ENCODE data around the gene KRT25. TPM values are rescaled to one million over a fixed set of nuclear protein-coding genes. Genes with fewer than 3 reads are reported as not detected.

KRT25 gene
- total and polyA plus RNA-seq, 2 of the 8 experiments (the other 6 are each of a cell fraction or from before 2014, with no cell fraction given) = not detected

- no peak overlapping the region for H3K23ac ChIP-seq (ENCODE audit: insufficient read length)
- no peaks in the 10 kb centered on the region for H4K20me1 ChIP-seq (replicated peaks in 1 of 2; ENCODE audit: control insufficient read depth in 1 of 2, insufficient read depth in 2 of 2, low read length in 2 of 2)
- no peak overlapping the region for H3K27ac ChIP-seq (ENCODE audit: low read depth, low read length)
- no peak overlapping the region for H2BK15ac ChIP-seq (ENCODE audit: low read length)
- CTCF ChIA-PET (ENCODE audit: partially characterized antibody) = interaction anchor here (0.7 to 1.2 kb wide), 2 partner anchors 69 to 157 kb away, joined by 3 to 4 read pairs; no protein-coding TSS in a partner anchor
- H3K9me3 ChIP-seq (ENCODE audit: insufficient read depth in 2 of 2, low read depth in 1 of 2, low read length in 1 of 2) = no peaks in the 10 kb centered on the region
- no peak overlapping the region for H2BK12ac ChIP-seq (ENCODE audit: low read depth, low read length)
- DNase-seq (ENCODE audit: low read depth in 1 of 2, low spot score in 2 of 2) (no peak), FAIRE-seq (no peak)
- H3K56ac ChIP-seq (replicated peaks; ENCODE audit: insufficient read length, low read depth, low read length) = no peak overlapping the region
- no peak overlapping the region for H2BK5ac ChIP-seq (ENCODE audit: low read depth, low read length)
- no peak overlapping the region for H2BK120ac ChIP-seq (replicated peaks; ENCODE audit: low read depth, low read length)
- no peaks in the 10 kb centered on the region for H3K23me2 ChIP-seq (ENCODE audit: low read depth, low read length)
- no peak overlapping the region for H3K4me2 ChIP-seq (ENCODE audit: insufficient read depth in 1 of 2, low read depth in 2 of 2, low read length in 2 of 2)
- H2AFZ ChIP-seq (ENCODE audit: low read length) = no peak overlapping the region
- POLR2A ChIA-PET (ENCODE audit: partially characterized antibody) = no interaction called here
- H4K91ac ChIP-seq (replicated peaks; ENCODE audit: insufficient read length, low read length) = no peak overlapping the region
- H4K8ac ChIP-seq (ENCODE audit: extremely low read depth, insufficient read depth, low read length) = no peak overlapping the region
- TF ChIP-seq SUZ12 (IDR thresholded peaks at IDR 0.05; ENCODE audit: low read length) (no peak), ZNF274 (IDR thresholded peaks at IDR 0.05; ENCODE audit: borderline replicate concordance, extremely low read depth, low read length) (no peak), BCL11A (IDR thresholded peaks at IDR 0.05; ENCODE audit: low read depth in 2 of 2, low read length in 2 of 2) (no peak), TBP (IDR thresholded peaks at IDR 0.05; ENCODE audit: low read depth, low read length) (no peak)
- H3K36me3 ChIP-seq (ENCODE audit: control insufficient read depth in 2 of 4, insufficient read depth in 4 of 4, low read length in 3 of 4) = no peaks in the 10 kb centered on the region
- H3K27me3 ChIP-seq (replicated peaks in 1 of 4; ENCODE audit: control insufficient read depth in 3 of 4, extremely low read depth in 1 of 4, insufficient read depth in 3 of 4, low read length in 3 of 4) = no peaks in the 10 kb centered on the region
- no peaks in the 10 kb centered on the region for H3K4me1 ChIP-seq (replicated peaks in 1 of 4; ENCODE audit: control insufficient read depth in 3 of 4, insufficient read depth in 4 of 4, low read length in 3 of 4)
- H3K79me2 ChIP-seq (ENCODE audit: control insufficient read depth in 1 of 2, insufficient read depth in 2 of 2, low read length in 2 of 2) = no peaks in the 10 kb centered on the region
- H3K9ac ChIP-seq (replicated peaks in 1 of 4; ENCODE audit: extremely low read depth in 1 of 4, low read depth in 3 of 4, low read length in 3 of 4) = no peak overlapping the region
- H2AK5ac ChIP-seq (ENCODE audit: low read depth, low read length) = no peak overlapping the region
- no peak overlapping the region for H4K5ac ChIP-seq (ENCODE audit: insufficient read length, low read depth, low read length)
- no peak overlapping the region for H3K4ac ChIP-seq (replicated peaks; ENCODE audit: insufficient read length, low read depth, low read length)
- no peak overlapping the region for H3K18ac ChIP-seq (ENCODE audit: extremely low read depth, low read length)
- no peak overlapping the region for H2BK20ac ChIP-seq (ENCODE audit: low read length)
- H3K14ac ChIP-seq (ENCODE audit: insufficient read length) = no peak overlapping the region
- H3K4me3 ChIP-seq (ENCODE audit: extremely low read depth in 1 of 4, insufficient read depth in 2 of 4, low read depth in 3 of 4, low read length in 4 of 4) = no peak overlapping the region
- 94% methylated on average over 3 of the region's 3 CpGs; no CpG with 5 or more reads in 1 of the 2 experiments for WGBS, 2 experiments (ENCODE audit: extremely low coverage in 1 of 2, insufficient coverage in 1 of 2, insufficient read length in 1 of 2, insufficient replicate concordance in 2 of 2, low coverage in 1 of 2, low lambda C conversion rate in 2 of 2, missing lambda C conversion rate in 1 of 2)
- H3K79me1 ChIP-seq (ENCODE audit: low read depth, low read length) = no peaks in the 10 kb centered on the region
These were observed 52.9 kb downstream of the KRT25 start for GRCh38 chr17:40702271-40702670.
